NCI-H2081 treated with DMSO at 0.1 percent for 48 hours (cell line): ENCODE measurements around the gene ZNF474.
"Not testable (repeated sequence)": the region's sequence is repeated elsewhere in the genome, so short reads cannot be mapped to it uniquely, and the experiment has no call there.

ENCODE experiments used
- DNase-seq: peaks from one replicate; lab custom pipeline; 2025; lab: John Stamatoyannopoulos, UW

Gene ZNF474

GRCh38 chr5:122129306-122129705, at the start of gene ZNF474:
Gene ZNF474 (plus strand): TSS chr5:122129546. CDS start chr5:122151991, 22,445 bp downstream.
- DNase-seq: no peak

DNA sequence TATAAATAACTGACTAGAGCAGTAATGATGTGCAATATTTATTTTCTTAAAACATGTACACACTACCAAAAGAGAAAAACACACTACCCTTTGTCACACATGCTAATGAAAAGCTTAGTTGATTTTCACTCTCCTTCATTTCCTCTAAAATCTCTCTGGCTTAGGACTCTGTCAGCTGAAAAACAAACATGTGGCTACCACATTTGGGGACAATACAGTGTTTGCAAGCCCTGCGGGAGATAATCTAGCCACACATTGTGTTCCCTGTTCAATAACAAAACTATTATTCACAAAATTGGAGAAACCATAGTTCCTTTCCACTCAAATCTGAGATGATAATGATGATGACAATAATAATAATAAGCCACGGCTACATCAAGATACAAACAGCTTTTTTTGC, 47.8 kb upstream of the ZNF474 start:
- DNase-seq: no peak

DNA sequence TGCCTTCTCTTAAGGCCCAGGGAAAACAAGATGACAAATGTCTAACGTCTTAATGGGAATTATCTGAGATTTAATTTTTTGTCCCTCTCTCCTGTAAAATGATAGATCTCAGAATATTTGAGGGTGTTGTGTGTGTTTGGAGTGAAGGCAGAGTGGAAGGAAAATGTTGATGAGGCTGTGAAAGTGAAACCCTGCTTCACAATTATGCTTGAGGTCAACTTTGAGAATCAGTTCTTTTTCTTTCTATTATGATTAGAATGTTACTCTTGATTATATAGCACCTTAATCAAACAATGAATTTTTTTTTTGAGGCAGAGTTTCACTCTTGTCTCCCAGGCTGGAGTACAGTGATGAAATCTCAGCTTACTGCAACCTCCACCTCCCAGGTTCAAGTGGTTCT, 45.8 kb upstream of the ZNF474 start:
- no peak for DNase-seq

DNA sequence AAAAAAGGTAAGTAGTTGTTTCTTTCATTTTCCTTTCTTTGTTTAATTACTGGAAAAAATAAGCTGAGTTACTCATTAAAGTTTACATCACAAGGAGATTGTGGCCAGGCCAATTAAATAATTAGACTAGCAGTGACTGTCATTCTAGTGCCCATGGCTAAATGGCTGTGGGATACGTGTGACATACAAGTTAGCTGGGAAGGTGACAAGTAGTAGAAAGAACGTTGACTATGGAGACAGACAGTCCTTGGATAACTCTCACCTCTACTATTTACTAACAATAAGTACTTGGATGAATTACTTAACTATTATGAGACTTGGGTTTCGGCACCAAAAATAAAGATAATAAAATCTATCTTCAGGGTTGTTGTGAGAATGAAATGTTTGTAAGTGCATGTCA, 44.3 kb upstream of the ZNF474 start:
- no peak for DNase-seq

GRCh38 chr5:122089096-122090013, 40.0 kb upstream of the ZNF474 start:
- no peak for DNase-seq

GRCh38 chr5:122091936-122092600, 37.3 kb upstream of the ZNF474 start:
- DNase-seq: no peak

DNA sequence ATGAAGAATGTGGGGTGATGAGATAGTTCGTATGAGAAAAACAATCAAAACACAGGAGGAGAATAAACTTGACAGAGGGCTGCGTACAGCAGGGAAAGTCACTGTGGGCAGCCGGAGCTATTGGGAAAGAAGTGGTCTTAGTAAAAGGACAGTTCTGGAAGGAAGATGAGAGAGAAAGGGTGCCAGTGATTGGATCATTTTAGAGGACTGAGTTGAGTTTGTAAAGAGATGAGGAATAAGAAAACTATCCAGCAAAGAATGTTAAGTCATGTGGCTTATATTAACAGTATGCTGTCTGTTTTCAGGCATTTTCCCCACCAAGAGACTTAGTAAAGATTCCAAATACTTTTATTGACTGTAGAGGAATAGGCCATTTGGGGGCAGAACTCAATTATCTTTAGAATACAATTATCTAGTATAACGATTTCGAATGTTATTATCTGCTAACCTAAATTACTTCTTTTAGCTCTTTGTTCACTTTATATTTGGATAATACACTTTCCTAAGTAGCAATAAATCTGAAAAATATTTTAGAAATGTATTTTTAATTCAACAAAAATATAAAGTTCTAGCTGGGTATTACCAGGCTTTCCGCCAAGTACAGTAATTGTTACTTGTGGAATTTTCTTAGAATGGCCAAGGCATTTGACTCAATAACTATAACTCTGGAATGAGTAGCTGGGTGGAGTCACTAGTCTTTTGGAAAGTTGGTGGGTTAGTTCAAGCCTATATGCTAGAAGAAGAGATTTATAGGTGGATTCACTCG, 35.7 kb upstream of the ZNF474 start:
- no peak for DNase-seq

- DNase-seq: not testable (repeated sequence)
Measured at GRCh38 chr5:122094251-122094650, 35.1 kb upstream of the ZNF474 start.

DNA sequence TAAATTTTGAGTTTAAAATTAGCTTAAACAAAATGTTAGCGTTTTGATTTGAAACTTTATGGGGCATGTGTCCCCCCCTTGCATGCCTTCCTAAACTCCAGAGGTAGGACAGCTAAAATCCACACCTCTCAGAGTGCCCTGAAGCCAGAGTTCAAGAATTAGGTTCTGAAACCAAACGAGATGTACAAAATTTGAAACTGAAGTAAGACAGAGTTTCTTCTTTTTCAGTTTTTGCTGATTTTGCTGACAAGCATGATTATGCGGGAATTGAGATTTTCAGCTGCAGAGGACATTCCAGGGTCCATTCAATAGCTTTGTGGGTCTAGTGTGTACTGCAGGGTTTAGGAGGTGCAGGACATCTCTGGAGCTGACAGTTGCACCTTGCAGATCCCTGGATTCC, 34.2 kb upstream of the ZNF474 start:
- DNase-seq: no peak

DNA sequence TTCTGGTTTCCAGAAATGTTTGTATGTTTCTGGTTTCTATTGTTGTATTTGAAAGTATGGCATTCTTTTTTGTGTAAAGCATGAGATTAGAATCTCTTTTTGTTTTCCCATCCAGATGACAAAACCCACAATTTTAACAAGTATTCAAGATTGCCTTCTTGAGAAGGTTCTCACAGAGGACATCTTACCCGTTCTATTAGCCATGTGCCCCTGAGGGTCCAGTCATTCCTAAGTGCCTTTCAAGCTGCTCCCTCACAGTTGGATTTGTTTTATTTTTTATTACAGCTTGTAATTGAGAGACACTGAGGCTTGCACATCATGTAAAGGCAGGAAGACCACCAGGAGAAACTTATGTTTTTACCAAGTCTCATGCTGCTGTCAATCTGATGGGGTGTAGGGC, 32.0 kb upstream of the ZNF474 start:
- no peak for DNase-seq

GRCh38 chr5:122099060-122099790, 30.1 kb upstream of the ZNF474 start:
- DNase-seq: no peak

DNA sequence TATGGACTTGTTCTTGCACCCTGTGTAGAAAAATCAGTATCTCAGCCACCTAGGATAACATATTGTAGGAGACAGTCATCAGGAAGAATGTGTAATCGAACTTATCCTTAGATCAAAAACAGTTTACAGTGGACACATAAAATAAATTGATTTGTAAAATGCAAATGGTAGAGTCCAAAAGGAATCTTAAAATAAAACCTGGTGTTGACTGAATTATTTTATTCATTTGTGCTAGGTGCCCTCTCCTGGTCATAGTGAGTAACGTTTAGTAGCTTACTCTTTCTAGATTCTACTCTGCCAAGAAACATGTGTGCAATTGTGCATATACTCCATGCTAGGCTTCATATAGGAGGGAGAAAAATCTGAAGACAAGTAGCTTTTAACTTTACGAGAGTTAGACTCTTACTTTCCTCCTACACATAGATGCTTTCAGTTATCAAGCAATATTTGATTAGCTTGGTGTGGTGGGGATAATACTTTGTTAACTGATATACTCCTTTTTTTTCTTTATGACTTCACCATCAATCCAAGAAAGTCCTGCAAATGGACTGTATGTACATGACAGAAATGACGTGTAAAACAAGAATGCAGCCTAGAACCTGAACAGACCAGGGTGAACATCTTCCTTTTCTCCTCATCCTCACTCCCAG, 27.6 kb upstream of the ZNF474 start:
- no peak for DNase-seq

- DNase-seq: no peak
Measured at GRCh38 chr5:122102825-122103224, 26.5 kb upstream of the ZNF474 start.

DNA sequence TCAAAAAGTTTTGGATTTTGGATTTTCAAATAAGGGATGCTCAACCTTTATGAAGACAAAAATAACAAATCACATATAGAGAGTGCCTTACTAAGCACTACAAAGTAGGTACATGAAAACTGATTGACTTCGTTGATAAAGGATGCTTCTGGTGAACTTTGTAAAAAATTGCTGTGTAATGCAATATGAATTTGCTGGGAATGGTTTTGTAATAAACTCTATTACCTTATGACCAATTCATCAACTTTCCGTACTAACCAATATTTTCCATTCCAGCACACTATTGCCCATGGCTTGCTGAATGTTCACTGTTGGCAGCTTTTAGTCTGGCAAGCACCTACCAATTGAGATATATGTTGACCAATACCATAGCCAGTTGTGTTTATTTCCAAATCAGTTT, 23.4 kb upstream of the ZNF474 start:
- no peak for DNase-seq

DNA sequence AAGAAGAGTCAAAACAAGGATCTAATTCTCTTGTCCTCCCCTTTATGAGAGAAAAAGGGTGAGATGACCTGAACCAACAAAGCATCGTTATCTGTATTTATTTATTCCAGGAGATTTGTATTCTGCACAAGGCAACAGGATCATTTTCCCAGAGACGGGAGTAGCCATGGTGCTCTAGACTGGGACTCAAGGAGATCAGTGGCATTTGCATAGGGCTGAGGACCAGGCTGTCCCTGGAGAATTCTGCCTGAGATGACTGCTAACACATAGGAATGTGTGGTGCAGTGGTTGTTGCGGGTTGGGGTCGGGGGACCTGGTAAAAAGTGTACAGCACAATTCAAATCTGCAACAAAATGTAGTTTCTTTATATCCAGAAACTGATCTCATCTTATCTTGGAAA, 22.3 kb upstream of the ZNF474 start:
- no peak for DNase-seq

- no peak for DNase-seq
Measured at GRCh38 chr5:122110987-122111386, 18.4 kb upstream of the ZNF474 start.

GRCh38 chr5:122111460-122111859, 17.9 kb upstream of the ZNF474 start:
- DNase-seq: no peak

GRCh38 chr5:122112063-122112462, 17.3 kb upstream of the ZNF474 start:
- no peak for DNase-seq

GRCh38 chr5:122112733-122113558, 16.4 kb upstream of the ZNF474 start:
- DNase-seq: no peak

DNA sequence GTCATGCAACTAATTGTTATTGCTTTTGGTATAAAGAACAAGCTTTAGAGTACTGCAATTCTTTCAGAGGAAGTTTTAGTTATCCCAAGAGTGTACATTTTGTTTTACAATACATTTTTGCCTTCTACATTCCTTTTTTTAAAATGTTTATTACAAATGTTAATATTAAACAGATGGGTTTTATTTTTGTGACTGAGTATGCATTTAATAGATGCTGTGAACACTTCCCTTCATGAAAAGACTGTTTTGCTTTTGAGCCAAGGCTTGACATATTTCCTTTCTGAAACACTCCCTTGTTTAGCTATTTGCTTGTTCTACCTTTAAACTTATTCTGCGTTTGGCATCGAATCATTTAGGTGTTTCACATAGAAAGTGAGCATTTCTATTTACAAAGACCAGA, 14.8 kb upstream of the ZNF474 start:
- no peak for DNase-seq
